Activated effector memory CD4-positive, alpha-beta T cell treated with anti-CD3 and anti-CD28 coated beads, Interleukin-2, amount 50 U/mL, for 16 hours (primary cell): ENCODE data around the gene FSTL4.

Experiments
- DNase-seq: peaks from one replicate; pipeline ENCODE4 v3.0.0-alpha.2; 2020

The FSTL4 gene

GRCh38 chr5:133510634-133511262 lies 101.6 kb downstream of the FSTL4 start:
- DNase-seq, result no peak

GRCh38 chr5:133509742-133510079 lies 102.6 kb downstream of the FSTL4 start:
- no peak for DNase-seq

GRCh38 chr5:133508845-133509741 lies 103.2 kb downstream of the FSTL4 start:
- DNase-seq, result no peak

- no peak for DNase-seq
Measured at GRCh38 chr5:133508331-133508730, 104.0 kb downstream of the FSTL4 start.

- DNase-seq, result no peak
Measured at GRCh38 chr5:133506181-133506580, 106.2 kb downstream of the FSTL4 start.

GRCh38 chr5:133503511-133503910 lies 108.8 kb downstream of the FSTL4 start:
- DNase-seq, result no peak

GRCh38 chr5:133499895-133500294 lies 112.4 kb downstream of the FSTL4 start:
- DNase-seq, result no peak

- no peak for DNase-seq
Measured at GRCh38 chr5:133497608-133498348, 114.6 kb downstream of the FSTL4 start.

GRCh38 chr5:133496631-133497030 lies 115.7 kb downstream of the FSTL4 start:
- DNase-seq, result no peak

- DNase-seq, result no peak
Measured at GRCh38 chr5:133494923-133495246, 117.5 kb downstream of the FSTL4 start.

- DNase-seq, result no peak
Measured at GRCh38 chr5:133494232-133494922, 118.0 kb downstream of the FSTL4 start.

- no peak for DNase-seq
Measured at GRCh38 chr5:133489632-133490031, 122.7 kb downstream of the FSTL4 start.

- DNase-seq, result no peak
Measured at GRCh38 chr5:133487093-133487492, 125.2 kb downstream of the FSTL4 start.

- no peak for DNase-seq
Measured at GRCh38 chr5:133485468-133485867, 126.9 kb downstream of the FSTL4 start.

- DNase-seq, result no peak
Measured at GRCh38 chr5:133483406-133484090, 128.8 kb downstream of the FSTL4 start.

GRCh38 chr5:133482028-133482427 lies 130.3 kb downstream of the FSTL4 start:
- DNase-seq, result no peak

- no peak for DNase-seq
Measured at GRCh38 chr5:133480866-133481265, 131.5 kb downstream of the FSTL4 start.

GRCh38 chr5:133480366-133480765 lies 132.0 kb downstream of the FSTL4 start:
- no peak for DNase-seq

GRCh38 chr5:133478199-133478985 lies 133.9 kb downstream of the FSTL4 start:
- no peak for DNase-seq

- DNase-seq, result no peak
Measured at GRCh38 chr5:133475986-133476385, 136.4 kb downstream of the FSTL4 start.

- no peak for DNase-seq
Measured at GRCh38 chr5:133474851-133475590, 137.3 kb downstream of the FSTL4 start.
